Mucosa of descending colon (tissue), 3 donors: ENCODE data around the gene BBS1. TPM values are rescaled to one million over a fixed set of nuclear protein-coding genes. Genes with fewer than 3 reads are reported as not detected.

Experiments used
- ATAC-seq: fragments of 200-7000 bp; cut with Tn5 transposase; one replicate; pipeline ENCODE4 v1.9.1; 2020; ENCODE audit warnings: mild to moderate bottlenecking, moderate library complexity
- DNase-seq, 3 donors: peaks; one replicate each; pipeline ENCODE4 v3.0.0-alpha.2; 2020
- H3K36me3 ChIP-seq: fragments of 200-600 bp; one replicate; pipeline ENCODE4 v1.8.0; 2021; ENCODE audit warnings: low read depth, mild to moderate bottlenecking
- H3K4me1 ChIP-seq: fragments of 200-600 bp; one replicate; pipeline ENCODE4 v1.8.0; 2021; ENCODE audit warnings: low read depth, mild to moderate bottlenecking
- H3K4me3 ChIP-seq: fragments of 200-600 bp; one replicate; pipeline ENCODE4 v1.8.0; 2021; ENCODE audit warnings: mild to moderate bottlenecking
- H3K9me3 ChIP-seq: fragments of 200-600 bp; one replicate; pipeline ENCODE4 v1.8.0; 2021; ENCODE audit warnings: mild to moderate bottlenecking
- intact Hi-C, 2 donors: fragments of 100-400 bp; cut with DNase I in 1 of 2; cut with micrococcal nuclease in 1 of 2; formaldehyde crosslinking; loops; one replicate each; pipeline versions ENCODE4 v1.11.0 to v1.11.1; 2022; cut with DNase I, micrococcal nuclease
- total RNA-seq, 3 donors: library from RNA; stranded (reverse); fragmentation: NEBNext Ultra II Directional in 2 of 3; extraction: Animal tissue kit (Norgen Biotek cat#: 25700) in 2 of 3; gene quantifications; one replicate each; pipeline versions ENCODE4 v1.2.1 to v1.2.4, GENCODE V29; 2021 to 2023
- TF ChIP-seq, protein P1 (sequence below): fragments of 200-600 bp; IDR thresholded peaks from one replicate; pipeline ENCODE4 v1.8.0; 2022; ENCODE audit warnings: antibody characterized with exemption, mild to moderate bottlenecking
- donor health status: DM: no; HTN: no; CAD: no; lungs with moderate emphysema.
- donor health status: DM: no; HTN: no; CAD: no.
- donor health status: DM: no; HTN: yes; CAD: no.

The BBS1 gene
- total RNA-seq, 3 donors from 2014 or later: 27.7 to 49.3 (median 35.4) TPM

DNA sequence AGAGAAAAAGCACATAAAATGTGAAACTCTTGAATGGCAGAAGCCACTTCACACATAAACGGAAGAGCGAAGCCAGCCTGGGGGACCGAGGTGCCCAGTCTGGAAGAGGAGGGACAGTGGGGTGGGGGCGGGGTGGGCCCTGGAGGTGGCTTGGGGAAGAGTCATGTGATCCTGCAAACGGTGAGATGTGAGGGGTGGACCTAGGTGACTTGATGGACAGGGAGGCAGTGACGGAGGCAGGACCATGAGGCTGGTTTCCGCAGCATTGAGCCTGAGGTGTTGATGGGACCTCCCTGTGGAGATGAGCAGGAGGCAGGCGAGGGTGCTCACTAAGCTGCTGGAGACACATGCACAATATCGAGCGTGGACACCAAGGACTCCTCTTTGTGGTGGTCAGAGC is 18.6 kb downstream of the BBS1 start:
- H3K4me3 ChIP-seq: no peak overlapping the region
- DNase-seq: peak in 1 of 3 donors; percentile 21
- no peak for ATAC-seq
- H3K36me3 ChIP-seq: no peaks in the 10 kb centered on the region
- TF ChIP-seq, protein P1, sequence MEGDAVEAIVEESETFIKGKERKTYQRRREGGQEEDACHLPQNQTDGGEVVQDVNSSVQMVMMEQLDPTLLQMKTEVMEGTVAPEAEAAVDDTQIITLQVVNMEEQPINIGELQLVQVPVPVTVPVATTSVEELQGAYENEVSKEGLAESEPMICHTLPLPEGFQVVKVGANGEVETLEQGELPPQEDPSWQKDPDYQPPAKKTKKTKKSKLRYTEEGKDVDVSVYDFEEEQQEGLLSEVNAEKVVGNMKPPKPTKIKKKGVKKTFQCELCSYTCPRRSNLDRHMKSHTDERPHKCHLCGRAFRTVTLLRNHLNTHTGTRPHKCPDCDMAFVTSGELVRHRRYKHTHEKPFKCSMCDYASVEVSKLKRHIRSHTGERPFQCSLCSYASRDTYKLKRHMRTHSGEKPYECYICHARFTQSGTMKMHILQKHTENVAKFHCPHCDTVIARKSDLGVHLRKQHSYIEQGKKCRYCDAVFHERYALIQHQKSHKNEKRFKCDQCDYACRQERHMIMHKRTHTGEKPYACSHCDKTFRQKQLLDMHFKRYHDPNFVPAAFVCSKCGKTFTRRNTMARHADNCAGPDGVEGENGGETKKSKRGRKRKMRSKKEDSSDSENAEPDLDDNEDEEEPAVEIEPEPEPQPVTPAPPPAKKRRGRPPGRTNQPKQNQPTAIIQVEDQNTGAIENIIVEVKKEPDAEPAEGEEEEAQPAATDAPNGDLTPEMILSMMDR: no peak
- intact Hi-C loops: no loop called here
- H3K9me3 ChIP-seq: no peaks in the 10 kb centered on the region
- H3K4me1 ChIP-seq: no peaks in the 10 kb centered on the region

DNA sequence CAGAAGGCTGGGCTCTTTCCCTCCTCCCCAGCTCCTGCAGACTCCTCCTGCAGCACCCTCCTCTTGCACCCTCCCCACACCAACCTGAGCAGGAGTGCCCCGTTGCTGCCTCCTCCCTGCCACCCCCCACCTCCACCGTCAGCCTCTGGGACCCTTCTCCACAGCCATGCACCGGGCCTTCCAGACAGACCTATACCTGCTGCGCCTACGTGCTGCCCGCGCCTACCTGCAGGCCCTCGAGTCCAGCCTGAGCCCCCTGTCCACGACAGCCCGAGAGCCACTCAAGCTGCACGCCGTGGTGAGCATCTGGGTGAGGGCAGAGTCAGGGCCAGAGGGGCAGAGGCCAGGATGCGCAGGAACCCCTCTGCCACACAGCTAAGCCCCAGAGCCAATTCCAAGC is 19.2 kb downstream of the BBS1 start:
- TF ChIP-seq, protein P1: no peak
- DNase-seq: peak in 1 of 3 donors; percentile 40
- intact Hi-C loops: no loop called here
- no peaks in the 10 kb centered on the region for H3K9me3 ChIP-seq
- H3K36me3 ChIP-seq: no peaks in the 10 kb centered on the region
- ATAC-seq: peak; percentile 19
- no peak overlapping the region for H3K4me3 ChIP-seq
- no peaks in the 10 kb centered on the region for H3K4me1 ChIP-seq

DNA sequence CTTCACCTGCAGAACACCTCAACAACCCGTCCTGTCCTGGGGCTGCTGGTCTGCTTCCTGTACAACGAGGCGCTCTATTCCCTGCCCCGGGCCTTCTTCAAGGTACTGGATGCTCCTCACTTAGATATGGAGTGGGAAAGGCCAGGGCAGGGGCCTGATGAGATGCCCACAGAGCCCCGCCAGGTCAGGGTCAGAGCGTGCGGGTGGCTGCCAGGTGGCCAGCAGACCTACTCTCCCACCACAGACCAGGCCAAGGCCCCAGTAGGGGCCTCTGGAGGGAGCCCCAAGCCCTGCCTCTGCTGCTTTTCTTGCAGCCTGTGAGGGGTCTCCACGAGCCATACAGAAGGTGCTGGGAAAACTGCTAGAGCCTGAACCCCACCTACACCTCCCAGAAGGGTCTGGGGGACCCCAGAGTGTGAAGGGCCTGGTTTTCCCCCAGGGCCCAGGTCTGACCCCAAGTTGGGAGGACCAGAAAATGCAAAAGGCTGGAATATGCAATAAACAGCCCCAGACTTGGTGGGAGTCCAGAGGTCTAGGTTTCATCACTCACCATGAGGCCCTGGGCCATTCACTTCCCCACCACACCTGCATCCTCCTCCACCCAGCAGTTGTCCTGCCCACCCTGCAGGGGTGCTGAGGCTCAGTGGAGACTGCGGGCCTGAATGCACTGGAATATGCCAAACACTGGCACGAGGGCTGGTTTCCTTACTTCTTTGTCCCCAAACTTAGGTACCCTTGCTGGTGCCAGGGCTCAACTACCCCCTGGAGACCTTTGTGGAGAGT is 20.7 kb downstream of the BBS1 start:
- peak; percentile 10 for ATAC-seq
- H3K4me1 ChIP-seq: no peaks in the 10 kb centered on the region
- H3K36me3 ChIP-seq: no peaks in the 10 kb centered on the region
- H3K9me3 ChIP-seq: no peaks in the 10 kb centered on the region
- intact Hi-C loops: no loop called here
- H3K4me3 ChIP-seq: no peak overlapping the region
- TF ChIP-seq, protein P1: no peak
- DNase-seq: no peak

DNA sequence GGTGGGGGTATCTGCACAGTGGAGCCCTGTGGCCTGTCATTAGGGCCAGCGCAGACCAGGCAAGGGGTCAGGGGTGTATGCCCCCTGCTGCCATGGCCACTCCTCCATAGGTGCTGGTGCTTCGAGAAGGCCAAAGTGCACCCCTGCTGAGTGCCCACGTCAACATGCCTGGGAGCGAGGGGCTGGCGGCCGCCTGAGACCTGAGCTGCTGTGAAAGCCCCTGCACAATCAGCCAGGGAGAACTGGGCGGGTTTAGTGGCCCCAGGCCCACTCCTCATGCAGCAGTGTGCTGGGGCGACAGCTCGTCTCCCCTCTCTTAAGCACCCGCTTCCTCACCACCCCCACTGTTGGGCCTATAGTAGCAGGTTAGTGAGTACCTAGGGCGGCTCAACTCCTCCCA is 21.4 kb downstream of the BBS1 start:
- no peaks in the 10 kb centered on the region for H3K36me3 ChIP-seq

DNA sequence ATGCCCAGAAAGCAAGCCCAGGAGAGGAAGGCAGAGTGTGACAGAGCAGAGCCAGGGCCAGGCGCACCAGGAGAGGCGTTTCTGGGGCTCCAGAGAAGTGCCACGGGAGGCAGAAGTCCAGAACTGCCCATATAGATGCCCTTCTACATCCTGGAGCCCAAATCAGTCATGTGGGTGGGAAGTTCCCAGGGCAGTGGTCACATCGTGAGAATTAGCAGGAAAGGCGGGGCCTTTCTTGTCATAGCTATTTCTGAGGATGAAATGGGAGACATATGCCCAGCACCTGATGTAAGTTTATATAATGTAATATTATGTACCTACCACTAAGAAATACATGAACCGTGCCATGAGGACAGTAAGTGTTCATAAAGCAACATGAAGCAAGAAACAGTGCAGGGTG is 22.3 kb downstream of the BBS1 start:
- H3K4me3 ChIP-seq: no peak overlapping the region
- ATAC-seq (no peak), DNase-seq (no peak)
- TF ChIP-seq, protein P1: no peak
- H3K36me3 ChIP-seq: no peaks in the 10 kb centered on the region
- no peaks in the 10 kb centered on the region for H3K9me3 ChIP-seq
- intact Hi-C loops: no loop called here
- H3K4me1 ChIP-seq: no peaks in the 10 kb centered on the region

More for the DNA sequence above, 21.4 kb downstream of the BBS1 start:
- no peaks in the 10 kb centered on the region for H3K4me1 ChIP-seq
- no peak overlapping the region for H3K4me3 ChIP-seq
- H3K9me3 ChIP-seq: no peaks in the 10 kb centered on the region
- DNase-seq (no peak), ATAC-seq (no peak)
- TF ChIP-seq, protein P1: no peak
- intact Hi-C loops: no loop called here
